K562 (cell line): ENCODE results near the gene OR13J1. TPM values are rescaled to one million over a fixed set of nuclear protein-coding genes. Genes with fewer than 3 reads are reported as not detected.
A peak's percentile ranks its signal among the peaks of the same experiment; 100 is the strongest.

Experiments
- ATAC-seq: fragments of 200-7000 bp; cut with Tn5 transposase; 3 replicates; pipeline ENCODE4 v1.9.1; 2020; ENCODE audit warnings: moderate library complexity
- BruUV-seq: library from RNA; stranded (reverse); fragments of 400-500 nt; replicated peaks from 2 replicates; lab custom pipeline; 2021; lab: Mats Ljungman, UMichigan
- CTCF ChIA-PET: fragments of 300-600 bp; formaldehyde crosslinking; extraction: SDS; loops from one replicate; lab custom pipeline; 2021; ENCODE audit warnings: low intra/inter-chr PET ratio; lab: Yijun Ruan, JAX
- POLR2A ChIA-PET: fragments of 300-600, 350-650 bp; sonication (Branson Sonifier 250); formaldehyde crosslinking; extraction: SDS; loops from one replicate; lab custom pipeline; 2021; ENCODE audit warnings: antibody characterized with exemption, inconsistent platforms; lab: Yijun Ruan, JAX
- DNase-seq, 4 experiments: peaks; one replicate each; pipeline versions ENCODE4 v3.0.0 to v3.0.0-alpha.2; 2011 to 2018; ENCODE audit warnings: low spot score in 3 of 4, mixed read lengths in 3 of 4; ENCODE audit errors: extremely low read depth in 1 of 4
- FAIRE-seq: peaks from 2 replicates; lab custom pipeline; 2011; peaks lifted over from hg19 to GRCh38; lab: Jason Lieb, UNC
- H2AFZ ChIP-seq: 2 replicates; pipeline ENCODE4 v1.6.0; 2011; ENCODE audit warnings: low read depth, low read length, control low read depth, inconsistent platforms
- H3K27ac ChIP-seq: fragments of 200-600 bp; 3 replicates; pipeline ENCODE4 v1.8.0; 2011; ENCODE audit warnings: low read depth, mild to moderate bottlenecking, control low read depth, inconsistent platforms, low read length, moderate library complexity, mixed read lengths; ENCODE audit errors: extremely low read depth
- H3K27me3 ChIP-seq, 2 experiments: fragments of 300-600 bp in 1 of 2; 2 replicates in 1 of 2; 3 replicates in 1 of 2; pipeline versions ENCODE4 v1.6.0 to v1.8.0; 2011; ENCODE audit warnings: inconsistent platforms in 2 of 2, low read length in 2 of 2, mild to moderate bottlenecking in 1 of 2, mixed read lengths in 1 of 2, moderate library complexity in 1 of 2; ENCODE audit not compliant: control insufficient read depth in 2 of 2, insufficient read depth in 2 of 2
- H3K36me3 ChIP-seq: fragments of 300-600 bp; 3 replicates; pipeline ENCODE4 v1.8.0; 2011; ENCODE audit warnings: mild to moderate bottlenecking, low read length, inconsistent platforms; ENCODE audit not compliant: control insufficient read depth, insufficient read depth
- H3K4me1 ChIP-seq, 2 experiments: fragments of 200-600 bp in 1 of 2; replicated peaks in 1 of 2; 2 replicates in 1 of 2; 3 replicates in 1 of 2; pipeline versions ENCODE4 v1.5.1 to v1.8.0; 2011; ENCODE audit warnings: inconsistent platforms in 2 of 2, low read length in 2 of 2, mild to moderate bottlenecking in 1 of 2, mixed read lengths in 1 of 2, moderate library complexity in 1 of 2; ENCODE audit not compliant: control insufficient read depth in 2 of 2, insufficient read depth in 2 of 2
- H3K4me2 ChIP-seq: 2 replicates; pipeline ENCODE4 v1.6.1; 2011; ENCODE audit warnings: low read length, control low read depth, inconsistent platforms, mixed read lengths; ENCODE audit not compliant: insufficient read depth
- H3K4me3 ChIP-seq: fragments of 200-600 bp; sonication (generic), shearing (Covaris generic); 2 replicates; pipeline ENCODE4 v1.5.1; 2016; ENCODE audit warnings: control low read depth, inconsistent platforms
- H3K79me2 ChIP-seq: fragments of 200-600 bp; 3 replicates; pipeline ENCODE4 v1.8.0; 2011; ENCODE audit warnings: low read length, inconsistent platforms; ENCODE audit not compliant: control insufficient read depth, insufficient read depth
- H3K9ac ChIP-seq, 2 experiments: 2 replicates each; pipeline versions ENCODE4 v1.6.0 to v1.6.1; 2011; ENCODE audit warnings: low read depth in 2 of 2, low read length in 2 of 2, control low read depth in 1 of 2, inconsistent platforms in 1 of 2, mild to moderate bottlenecking in 1 of 2, mixed read lengths in 1 of 2; ENCODE audit not compliant: insufficient read depth in 1 of 2
- H3K9me1 ChIP-seq: one replicate; pipeline ENCODE4 v1.6.0; 2011; ENCODE audit warnings: inconsistent platforms, mild to moderate bottlenecking, low read length, moderate library complexity; ENCODE audit not compliant: control insufficient read depth, insufficient read depth
- H3K9me3 ChIP-seq: replicated peaks from 2 replicates; pipeline ENCODE4 v1.5.1; 2011; ENCODE audit warnings: low read depth, low read length, inconsistent platforms; ENCODE audit not compliant: control insufficient read depth, insufficient read depth
- H4K20me1 ChIP-seq: replicated peaks from 2 replicates; pipeline ENCODE4 v1.6.1; 2011; ENCODE audit warnings: low read length, inconsistent platforms, mixed read lengths; ENCODE audit not compliant: control insufficient read depth, insufficient read depth
- BDP1 ChIP-seq: IDR thresholded peaks from 3 replicates; pipeline ENCODE4 v1.6.1; 2011; ENCODE audit not compliant: insufficient read length, insufficient read depth
- DPF2 ChIP-seq: fragments of 450-650 bp; IDR thresholded peaks from 2 replicates; pipeline ENCODE4 v1.6.1; 2016
- GTF2A2 ChIP-seq: IDR thresholded peaks from 2 replicates; pipeline ENCODE4 v1.6.1; 2016; ENCODE audit warnings: mild to moderate bottlenecking, missing genetic modification characterization, missing compliant biosample characterization
- HMG20A ChIP-seq: fragments of 450-650 bp; formaldehyde crosslinking; conservative IDR thresholded peaks from 2 replicates; pipeline ENCODE4 v1.4.0; 2020; ENCODE audit warnings: mild to moderate bottlenecking, mixed read lengths
- IRF2 ChIP-seq: sonication (generic); formaldehyde crosslinking; IDR thresholded peaks from 2 replicates; pipeline ENCODE4 v1.8.1; 2022; ENCODE audit warnings: mild to moderate bottlenecking, missing genetic modification reagents
- KLF13 ChIP-seq: fragments of 450-650 bp; IDR thresholded peaks from 2 replicates; pipeline ENCODE4 v1.6.1; 2016; ENCODE audit warnings: missing genetic modification characterization, low read depth, mild to moderate bottlenecking, missing compliant biosample characterization, moderate library complexity, borderline replicate concordance
- PHB ChIP-seq: fragments of 250-450 bp; sonication (Bioruptor Pico); IDR thresholded peaks from 2 replicates; pipeline ENCODE4 v1.5.0; 2021
- POLR2AphosphoS2 ChIP-seq: IDR thresholded peaks from 2 replicates; pipeline ENCODE4 v1.6.1; 2012; ENCODE audit warnings: low read length, improper control_type of control experiment
- SIN3B ChIP-seq: fragments of 450-650 bp; IDR thresholded peaks from 2 replicates; pipeline ENCODE4 v1.6.1; 2017; ENCODE audit warnings: low read depth, mild to moderate bottlenecking, moderate library complexity
- SMARCA5 ChIP-seq: fragments of 450-650 bp; IDR thresholded peaks from 2 replicates; pipeline ENCODE4 v1.6.1; 2016
- SMC3 ChIP-seq: conservative IDR thresholded peaks from 2 replicates; pipeline ENCODE4 v1.6.1; 2011; ENCODE audit warnings: low read depth, low read length, improper control_type of control experiment; ENCODE audit not compliant: insufficient read depth
- STAG1 ChIP-seq: sonication (generic); formaldehyde crosslinking; IDR thresholded peaks from 2 replicates; pipeline ENCODE4 v1.5.0; 2020; ENCODE audit warnings: missing genetic modification reagents, borderline replicate concordance
- ZNF232 ChIP-seq: sonication (generic); formaldehyde crosslinking; IDR thresholded peaks from 2 replicates; pipeline ENCODE4 v1.8.0; 2022; ENCODE audit warnings: mild to moderate bottlenecking, missing genetic modification reagents
- ZNF395 ChIP-seq: fragments of 200-800 bp; sonication (Bioruptor generic); IDR thresholded peaks from 2 replicates; pipeline ENCODE4 v1.6.1; 2017; ENCODE audit warnings: missing genetic modification characterization, missing compliant biosample characterization
- ZNF785 ChIP-seq: fragments of 250-450 bp; sonication (Bioruptor Pico); IDR thresholded peaks from 2 replicates; pipeline ENCODE4 v1.4.0; 2020; ENCODE audit warnings: mild to moderate bottlenecking
- WGBS: fragments of 100-300 bp; shearing (Covaris generic); methylation state at CpG from one replicate; pipeline ENCODE4 v1.1.6; 2016; ENCODE audit warnings: low coverage, mixed read lengths; ENCODE audit not compliant: insufficient coverage; ENCODE audit errors: missing lambda C conversion rate; 5-methylcytosine and 5-hydroxymethylcytosine counted together
- in situ Hi-C: fragments of 300-500 bp; cut with MboI; formaldehyde crosslinking; loops from 4 replicates; pipeline ENCODE4 v1.15.0; 2018; ENCODE audit warnings: inconsistent platforms, mixed read lengths
- intact Hi-C: fragments of 100-400 bp; cut with micrococcal nuclease; formaldehyde crosslinking; loops from 2 replicates; pipeline ENCODE4 v1.14.2; 2022
- polyA plus RNA-seq, 8 experiments: library from polyadenylated mRNA; depleted of rRNA in 4 of 8; stranded (reverse) in 5 of 8; unstranded in 3 of 8; fragments of >200 nt; fragmentation: Nextera tagmentation in 2 of 8; fragmentation: Illumina TruSeq in 1 of 8; extraction: Ambion mirVana in 2 of 8; extraction: Trizol in 1 of 8; gene quantifications; 2 replicates each; pipeline versions ENCODE4 v1.2.1 to v1.2.3, GENCODE V29; 2011 to 2014; ENCODE audit warnings: inconsistent platforms in 1 of 8, missing spikeins in 1 of 8
- total RNA-seq, 7 experiments: library from RNA; depleted of rRNA in 6 of 7; stranded (reverse); fragments of >200 nt in 6 of 7; fragmentation: Illumina TruSeq in 2 of 7; extraction: Trizol in 2 of 7; gene quantifications; 2 replicates each; pipeline versions ENCODE4 v1.2.1 to v1.2.3, GENCODE V29; 2011 to 2021; ENCODE audit warnings: low replicate concordance in 1 of 7

The OR13J1 gene
- total and polyA plus RNA-seq, 9 of the 15 experiments (the other 6 are each of a cell fraction or from before 2014, with no cell fraction given): not detected

- Histone ChIP-seq H3K9ac (no peak overlapping the region), H3K9me1 (no peaks in the 10 kb centered on the region), H3K4me3 (no peak overlapping the region), H3K9me3 (no peaks in the 10 kb centered on the region), H3K27ac (no peak overlapping the region), H4K20me1 (no peaks in the 10 kb centered on the region), H3K79me2 (no peaks in the 10 kb centered on the region), H3K4me2 (no peak overlapping the region), H2AFZ (no peak overlapping the region), H3K4me1 (peaks cover 0 to 7% of the 10 kb centered on the region in 2 experiments; a peak in 2 of 5 replicates), H3K36me3 (no peaks in the 10 kb centered on the region), H3K27me3 (peaks cover 0 to 11% of the 10 kb centered on the region in 2 experiments; a peak in 4 of 5 replicates)
- FAIRE-seq (no peak), ATAC-seq (no peak), DNase-seq (peak in 2 of 4 experiments; percentile 8 to 20)
- ChIA-PET CTCF (interaction anchor here (0.5 kb wide), 1 partner anchor 18 kb away, joined by 3 read pairs; no protein-coding TSS in a partner anchor), POLR2A (interaction anchor here (1.2 kb wide), 1 partner anchor 16 kb away, joined by 3 read pairs; no protein-coding TSS in a partner anchor)
- WGBS: 8% methylated on average over 4 of the region's 4 CpGs
- TF ChIP-seq SIN3B (no peak), ZNF232 (CRISPR knock-in tag) (no peak), ZNF395 (no peak), KLF13 (tag) (no peak), PHB (no peak), STAG1 (no peak), ZNF785 (CRISPR knock-in tag) (no peak), SMC3 (no peak), BDP1 (no peak), IRF2 (CRISPR knock-in tag) (no peak), DPF2 (no peak), POLR2AphosphoS2 (no peak), SMARCA5 (no peak), GTF2A2 (tag) (no peak), HMG20A (no peak)
- in situ Hi-C loops (no loop called here), intact Hi-C loops (no loop called here)
- no TSS peak for BruUV-seq
Observed at GRCh38 chr9:35847792-35848572, 22.2 kb downstream of the OR13J1 start.
